Measurements from ENCODE around the gene UTRN.

Gene UTRN

GRCh38 chr6:144334150-144334708 is 49.1 kb downstream of the UTRN start:
- TF ChIP-seq CTCF (IDR thresholded peaks at IDR 0.05; ENCODE audit: low read depth, low read length) (no peak), EZH2phosphoT487 (IDR thresholded peaks at IDR 0.05; ENCODE audit: low read depth) (no peak)
- Histone ChIP-seq H3K4me1 (ENCODE audit: low read length) (peaks cover 13% of the 10 kb centered on the region), H3K4me2 (ENCODE audit: low read length) (peak overlapping the region; percentile 57), H3K4me3 (ENCODE audit: low read length) (peak overlapping the region; percentile 63), H3K27me3 (ENCODE audit: low read depth, low read length) (peaks cover 47% of the 10 kb centered on the region), H3K9ac (ENCODE audit: low read length) (no peak overlapping the region), H4K20me1 (ENCODE audit: insufficient read depth, low read length) (no peaks in the 10 kb centered on the region), H3K79me2 (ENCODE audit: low read length) (no peaks in the 10 kb centered on the region), H2AFZ (ENCODE audit: low read depth, low read length) (no peak overlapping the region), H3K9me3 (ENCODE audit: insufficient read depth, low read length) (no peaks in the 10 kb centered on the region), H3K36me3 (replicated peaks; ENCODE audit: low read depth, low read length) (no peaks in the 10 kb centered on the region), H3K27ac (ENCODE audit: low read length) (no peak overlapping the region)

Measured in OCI-LY3 (cell line).